Naive B cell (primary cell): ENCODE measurements around the gene KCNS1. TPM values are rescaled to one million over a fixed set of nuclear protein-coding genes. Genes with fewer than 3 reads are reported as not detected.
A peak's percentile ranks its signal among the peaks of the same experiment; 100 is the strongest.

Experiments used
- ATAC-seq, 2 donors: fragments of 150-1000 bp; cut with Tn5 transposase; 2 replicates each; pipeline ENCODE4 v1.10.0; 2021; ENCODE audit warnings: low read depth in 2 of 2, mild to moderate bottlenecking in 2 of 2, moderate library complexity in 2 of 2
- DNase-seq: peaks from one replicate; pipeline ENCODE4 v3.0.0; 2022
- H3K27ac Mint-ChIP-seq, 6 donors: one replicate each; pipeline ENCODE4 v1.8.0; 2020 to 2022; ENCODE audit warnings: mild to moderate bottlenecking in 6 of 6, mixed read lengths in 6 of 6, moderate library complexity in 5 of 6, inconsistent platforms in 2 of 6
- H3K27me3 Mint-ChIP-seq, 3 donors: one replicate each; pipeline ENCODE4 v1.8.0; 2021 to 2022; ENCODE audit warnings: mixed read lengths in 3 of 3, mild to moderate bottlenecking in 1 of 3
- H3K36me3 Mint-ChIP-seq, 2 donors: one replicate each; pipeline ENCODE4 v1.8.0; 2020 to 2022; ENCODE audit warnings: mixed read lengths in 2 of 2, inconsistent platforms in 1 of 2, mild to moderate bottlenecking in 1 of 2
- H3K4me1 Mint-ChIP-seq, 3 donors: one replicate each; pipeline ENCODE4 v1.8.0; 2020 to 2022; ENCODE audit warnings: mixed read lengths in 3 of 3, inconsistent platforms in 1 of 3, mild to moderate bottlenecking in 1 of 3, moderate library complexity in 1 of 3
- H3K4me3 Mint-ChIP-seq, 8 donors: one replicate each; pipeline ENCODE4 v1.8.0; 2020 to 2022; ENCODE audit warnings: mild to moderate bottlenecking in 8 of 8, mixed read lengths in 8 of 8, moderate library complexity in 8 of 8, inconsistent platforms in 2 of 8
- H3K9me3 Mint-ChIP-seq, 7 donors: one replicate each; pipeline ENCODE4 v1.8.0; 2020 to 2022; ENCODE audit warnings: mixed read lengths in 7 of 7, mild to moderate bottlenecking in 5 of 7, inconsistent platforms in 2 of 7, moderate library complexity in 1 of 7
- polyA plus RNA-seq, 6 donors: library from polyadenylated mRNA; unstranded; fragments of 300-500 nt; fragmentation: Illumina TruSeq; gene quantifications; one replicate each; pipeline ENCODE4 v1.2.3, GENCODE V29; 2021; ENCODE audit warnings: low read depth in 6 of 6

Gene KCNS1
- polyA plus RNA-seq, 6 donors from 2014 or later = 0.06 to 0.26 (median 0.20) TPM; not detected in 2

- Mint-ChIP-seq H3K27ac (peak overlapping the region; percentile 88 to 98 (median 96)), H3K27me3 (no peaks in the 10 kb centered on the region), H3K4me1 (peaks cover 51 to 74% (median 65%) of the 10 kb centered on the region in 3 donors), H3K4me3 (peak overlapping the region in 7 of 8 donors; percentile 62 to 88 (median 71)), H3K9me3 (no peaks in the 10 kb centered on the region), H3K36me3 (peaks cover 1 to 16% of the 10 kb centered on the region in 2 donors)
- peak; percentile 20 to 22 for ATAC-seq
- peak; percentile 9 for DNase-seq
Measured at GRCh38 chr20:45049904-45050471, 50.9 kb downstream of the KCNS1 start.

GRCh38 chr20:45049438-45049837 is 51.5 kb downstream of the KCNS1 start:
- Mint-ChIP-seq H3K4me3 (peak overlapping the region in 7 of 8 donors; percentile 62 to 88 (median 71)), H3K27ac (peak overlapping the region; percentile 88 to 98 (median 96)), H3K9me3 (no peaks in the 10 kb centered on the region), H3K27me3 (no peaks in the 10 kb centered on the region), H3K4me1 (peaks cover 51 to 73% (median 64%) of the 10 kb centered on the region in 3 donors), H3K36me3 (peaks cover 0 to 12% of the 10 kb centered on the region in 2 donors)
- DNase-seq (no peak), ATAC-seq (no peak)

- Mint-ChIP-seq H3K4me3 (peak overlapping the region in 1 of 8 donors; percentile 10), H3K27me3 (no peaks in the 10 kb centered on the region), H3K4me1 (peaks cover 46 to 69% (median 58%) of the 10 kb centered on the region in 3 donors), H3K9me3 (no peaks in the 10 kb centered on the region), H3K36me3 (peaks cover 15 to 18% of the 10 kb centered on the region in 2 donors), H3K27ac (peak overlapping the region in 5 of 6 donors; percentile 49 to 96 (median 66))
- no peak for DNase-seq
- ATAC-seq = no peak
Measured at GRCh38 chr20:45047581-45048119, 53.3 kb downstream of the KCNS1 start.

- peak overlapping the region in 2 of 8 donors; percentile 45 to 62 for H3K4me3 Mint-ChIP-seq
- ATAC-seq = no peak
- H3K27me3 Mint-ChIP-seq = no peaks in the 10 kb centered on the region
- peaks cover 21 to 34% of the 10 kb centered on the region in 2 donors for H3K36me3 Mint-ChIP-seq
- peak overlapping the region in 1 of 6 donors; percentile 73 for H3K27ac Mint-ChIP-seq
- DNase-seq = no peak
- no peaks in the 10 kb centered on the region for H3K9me3 Mint-ChIP-seq
- H3K4me1 Mint-ChIP-seq = peaks cover 33 to 59% (median 56%) of the 10 kb centered on the region in 3 donors
Measured at GRCh38 chr20:45044601-45045000, 56.3 kb downstream of the KCNS1 start.

GRCh38 chr20:45044084-45044573 is 56.8 kb downstream of the KCNS1 start:
- H3K27ac Mint-ChIP-seq = peak overlapping the region; percentile 40 to 77 (median 58)
- peak overlapping the region in 3 of 8 donors; percentile 20 to 62 (median 45) for H3K4me3 Mint-ChIP-seq
- no peaks in the 10 kb centered on the region for H3K27me3 Mint-ChIP-seq
- no peaks in the 10 kb centered on the region for H3K9me3 Mint-ChIP-seq
- H3K36me3 Mint-ChIP-seq = peaks cover 21 to 34% of the 10 kb centered on the region in 2 donors
- DNase-seq = peak; percentile 56
- peaks cover 31 to 56% (median 52%) of the 10 kb centered on the region in 3 donors for H3K4me1 Mint-ChIP-seq
- peak; percentile 79 to 89 for ATAC-seq

- Mint-ChIP-seq H3K4me1 (peaks cover 29 to 54% (median 40%) of the 10 kb centered on the region in 3 donors), H3K36me3 (peaks cover 21 to 28% of the 10 kb centered on the region in 2 donors), H3K27ac (peak overlapping the region in 4 of 6 donors; percentile 20 to 86 (median 52)), H3K9me3 (no peaks in the 10 kb centered on the region), H3K4me3 (no peak overlapping the region), H3K27me3 (no peaks in the 10 kb centered on the region)
- ATAC-seq = no peak
- no peak for DNase-seq
Measured at GRCh38 chr20:45042978-45043377, 57.9 kb downstream of the KCNS1 start.

Other genes with a start within 250 kb of the KCNS1 start
- 100 to 1,000 TPM; 414 to 531 (median 498) TPM for gene YWHAB, start 215.4 kb downstream of the KCNS1 start, polyA plus RNA-seq
- 1 to 10 TPM in 3 of 6 donors, under 1 TPM in 2, not detected in 1; 0.75 to 5.2 (median 1.3) TPM for gene PABPC1L, start 191.1 kb downstream of the KCNS1 start, polyA plus RNA-seq
- gene TOMM34, start 140.7 kb downstream of the KCNS1 start, polyA plus RNA-seq = 10 to 100 TPM; 24.8 to 49.1 (median 38.4) TPM
- gene STK4, start 134.6 kb downstream of the KCNS1 start, polyA plus RNA-seq = 100 to 1,000 TPM; 116 to 199 (median 173) TPM
- not detected for gene WFDC5, start 14.0 kb upstream of the KCNS1 start, polyA plus RNA-seq
- gene WFDC12, start 23.3 kb upstream of the KCNS1 start, polyA plus RNA-seq = not detected
- gene PI3, start 73.8 kb upstream of the KCNS1 start, polyA plus RNA-seq = not detected
- not detected for gene SEMG1, start 105.9 kb upstream of the KCNS1 start, polyA plus RNA-seq
- not detected for gene SEMG2, start 120.2 kb upstream of the KCNS1 start, polyA plus RNA-seq
- under 1 TPM in 1 of 6 donors, not detected in 5; 0.63 TPM for gene SLPI, start 153.4 kb upstream of the KCNS1 start, polyA plus RNA-seq
- not detected for gene RBPJL, start 205.7 kb upstream of the KCNS1 start, polyA plus RNA-seq
- gene MATN4, start 207.2 kb upstream of the KCNS1 start, polyA plus RNA-seq = not detected
- not detected for gene SDC4, start 247.3 kb upstream of the KCNS1 start, polyA plus RNA-seq